OCI-LY7 (cell line): Measurements from ENCODE around the gene OXSR1. TPM values are rescaled to one million over a fixed set of nuclear protein-coding genes. Genes with fewer than 3 reads are reported as not detected.

Source experiments
- BruUV-seq: library from RNA; stranded (reverse); fragments of 400-500 nt; replicated peaks from 2 replicates; lab custom pipeline; 2021; lab: Mats Ljungman, UMichigan
- CTCF ChIA-PET: fragments of 300-600 bp; sonication (Branson Sonifier 250); formaldehyde crosslinking; loops from one replicate; lab custom pipeline; 2022; ENCODE audit warnings: antibody characterized with exemption; ENCODE audit not compliant: unreplicated experiment; lab: Charles Lee
- POLR2A ChIA-PET: fragments of 300-600 bp; sonication (Branson Sonifier 250); formaldehyde crosslinking; loops from one replicate; lab custom pipeline; 2022; ENCODE audit warnings: antibody characterized with exemption; lab: Charles Lee
- DNase-seq: peaks from one replicate; pipeline ENCODE4 v3.0.0-alpha.2; 2015; ENCODE audit warnings: low spot score
- H2AFZ ChIP-seq: fragments of 200-600 bp; sonication (generic), shearing (Covaris generic); 2 replicates; pipeline ENCODE4 v1.6.1; 2014; ENCODE audit warnings: mild to moderate bottlenecking, antibody characterized with exemption, low read length, moderate library complexity
- H3K27ac ChIP-seq: fragments of 200-600 bp; sonication (generic); 2 replicates; pipeline ENCODE4 v1.5.1; 2014; ENCODE audit warnings: mixed run types, low read depth, mild to moderate bottlenecking, moderate library complexity, low read length, inconsistent platforms; ENCODE audit not compliant: poor library complexity, severe bottlenecking
- H3K36me3 ChIP-seq: fragments of 200-600 bp; sonication (generic); 2 replicates; pipeline ENCODE4 v1.6.1; 2014; ENCODE audit warnings: mild to moderate bottlenecking, antibody characterized with exemption, low read length, moderate library complexity, mixed read lengths; ENCODE audit not compliant: insufficient read depth
- H3K4me1 ChIP-seq: fragments of 200-600 bp; sonication (generic); 2 replicates; pipeline ENCODE4 v1.5.1; 2014; ENCODE audit warnings: mild to moderate bottlenecking, low read length; ENCODE audit not compliant: insufficient read depth, poor library complexity, severe bottlenecking
- H3K4me2 ChIP-seq: fragments of 200-600 bp; sonication (generic); 2 replicates; pipeline ENCODE4 v1.6.1; 2014; ENCODE audit warnings: mild to moderate bottlenecking, low read length
- H3K4me3 ChIP-seq: fragments of 200-600 bp; sonication (generic); 2 replicates; pipeline ENCODE4 v1.5.1; 2014; ENCODE audit warnings: mild to moderate bottlenecking, low read depth, low read length; ENCODE audit not compliant: poor library complexity, severe bottlenecking
- H3K79me2 ChIP-seq: fragments of 200-600 bp; sonication (generic); 2 replicates; pipeline ENCODE4 v1.6.1; 2016; ENCODE audit warnings: low read depth, mild to moderate bottlenecking, low read length, moderate library complexity, mixed read lengths; ENCODE audit not compliant: insufficient read depth
- H3K9me2 ChIP-seq: fragments of 200-600 bp; sonication (generic); 2 replicates; pipeline ENCODE4 v1.6.1; 2016; ENCODE audit warnings: mild to moderate bottlenecking, low read length, mixed read lengths; ENCODE audit not compliant: insufficient read depth
- H3K9me3 ChIP-seq: fragments of 200-600 bp; sonication (generic); 2 replicates; pipeline ENCODE4 v1.6.1; 2014; ENCODE audit warnings: mild to moderate bottlenecking, mixed run types, low read length, mixed read lengths
- H4K20me1 ChIP-seq: fragments of 200-600 bp; sonication (generic); 2 replicates; pipeline ENCODE4 v1.6.1; 2014; ENCODE audit warnings: mild to moderate bottlenecking, antibody characterized with exemption, low read length, moderate library complexity, mixed read lengths; ENCODE audit not compliant: insufficient read depth
- EZH2phosphoT487 ChIP-seq: fragments of 200-600 bp; sonication (generic); IDR thresholded peaks from 2 replicates; pipeline ENCODE4 v1.6.1; 2018; ENCODE audit warnings: low read depth, borderline replicate concordance, mild to moderate bottlenecking, mixed run types, antibody characterized with exemption, low read length, moderate library complexity, mixed read lengths
- intact Hi-C: fragments of 100-400 bp; cut with micrococcal nuclease; formaldehyde crosslinking; loops from one replicate; pipeline ENCODE4 v1.10.0; 2022; ENCODE audit not compliant: unreplicated experiment
- total RNA-seq, 2 experiments: library from RNA; depleted of rRNA in 1 of 2; stranded (reverse); fragments of >200 nt in 1 of 2; shearing (Covaris generic) in 1 of 2; gene quantifications; 2 replicates each; pipeline ENCODE4 v1.2.3, GENCODE V29; 2014 to 2022
- TF ChIP-seq, protein P1 (sequence below): fragments of 200-600 bp; sonication (generic); conservative IDR thresholded peaks from 2 replicates; pipeline ENCODE4 v1.5.1; 2014; ENCODE audit warnings: mild to moderate bottlenecking, antibody characterized with exemption, low read length, moderate library complexity, mixed read lengths

The OXSR1 gene
- total RNA-seq, 2 experiments from 2014 or later: 21.4 to 43.7 TPM

DNA sequence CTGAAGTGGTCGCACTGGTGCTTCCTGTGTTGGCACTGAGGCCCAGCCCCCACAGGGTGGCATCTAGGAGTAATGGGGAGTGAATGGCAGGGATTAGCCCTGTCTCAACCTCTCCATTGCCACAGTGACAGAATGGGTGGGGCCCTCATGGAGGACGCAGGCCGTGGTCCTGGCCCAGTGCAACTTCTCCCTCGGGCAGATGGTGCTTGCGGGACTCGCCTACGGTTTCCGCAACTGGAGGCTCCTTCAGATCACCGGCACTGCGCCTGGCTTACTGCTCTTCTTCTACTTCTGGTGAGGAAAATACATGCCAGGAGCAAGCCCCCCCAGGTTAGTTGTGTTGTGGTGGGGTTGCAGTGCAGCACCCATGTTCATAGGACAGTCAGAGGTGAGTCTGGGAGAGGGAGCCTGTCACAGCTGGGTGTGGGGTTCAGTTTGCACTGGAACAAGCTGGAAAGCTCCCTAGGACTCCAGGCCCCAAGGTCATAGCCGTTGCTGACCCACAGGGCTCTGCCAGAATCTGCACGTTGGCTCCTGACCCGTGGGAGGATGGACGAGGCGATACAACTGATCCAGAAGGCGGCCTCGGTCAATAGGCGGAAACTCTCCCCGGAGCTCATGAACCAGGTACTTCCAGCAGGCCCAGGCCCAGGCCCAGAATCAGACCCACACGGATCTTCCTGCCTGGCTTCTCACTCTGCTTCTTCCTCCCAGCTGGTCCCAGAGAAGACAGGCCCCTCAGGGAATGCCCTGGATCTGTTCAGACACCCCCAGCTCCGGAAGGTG, 109.7 kb downstream of the OXSR1 start:
- H4K20me1 ChIP-seq: no peaks in the 10 kb centered on the region
- no TSS peak for BruUV-seq
- H3K27ac ChIP-seq: no peak overlapping the region
- H3K4me3 ChIP-seq: no peak overlapping the region
- H3K4me2 ChIP-seq: no peak overlapping the region
- no peaks in the 10 kb centered on the region for H3K4me1 ChIP-seq
- TF ChIP-seq, protein P1, sequence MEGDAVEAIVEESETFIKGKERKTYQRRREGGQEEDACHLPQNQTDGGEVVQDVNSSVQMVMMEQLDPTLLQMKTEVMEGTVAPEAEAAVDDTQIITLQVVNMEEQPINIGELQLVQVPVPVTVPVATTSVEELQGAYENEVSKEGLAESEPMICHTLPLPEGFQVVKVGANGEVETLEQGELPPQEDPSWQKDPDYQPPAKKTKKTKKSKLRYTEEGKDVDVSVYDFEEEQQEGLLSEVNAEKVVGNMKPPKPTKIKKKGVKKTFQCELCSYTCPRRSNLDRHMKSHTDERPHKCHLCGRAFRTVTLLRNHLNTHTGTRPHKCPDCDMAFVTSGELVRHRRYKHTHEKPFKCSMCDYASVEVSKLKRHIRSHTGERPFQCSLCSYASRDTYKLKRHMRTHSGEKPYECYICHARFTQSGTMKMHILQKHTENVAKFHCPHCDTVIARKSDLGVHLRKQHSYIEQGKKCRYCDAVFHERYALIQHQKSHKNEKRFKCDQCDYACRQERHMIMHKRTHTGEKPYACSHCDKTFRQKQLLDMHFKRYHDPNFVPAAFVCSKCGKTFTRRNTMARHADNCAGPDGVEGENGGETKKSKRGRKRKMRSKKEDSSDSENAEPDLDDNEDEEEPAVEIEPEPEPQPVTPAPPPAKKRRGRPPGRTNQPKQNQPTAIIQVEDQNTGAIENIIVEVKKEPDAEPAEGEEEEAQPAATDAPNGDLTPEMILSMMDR: no peak
- no peak for TF ChIP-seq EZH2phosphoT487
- ChIA-PET POLR2A (no interaction called here), CTCF (no interaction called here)
- no peaks in the 10 kb centered on the region for H3K9me3 ChIP-seq
- H3K36me3 ChIP-seq: no peaks in the 10 kb centered on the region
- intact Hi-C loops: no loop called here
- no peak for DNase-seq
- H3K79me2 ChIP-seq: no peaks in the 10 kb centered on the region
- no peaks in the 10 kb centered on the region for H3K9me2 ChIP-seq
- H2AFZ ChIP-seq: no peak overlapping the region

DNA sequence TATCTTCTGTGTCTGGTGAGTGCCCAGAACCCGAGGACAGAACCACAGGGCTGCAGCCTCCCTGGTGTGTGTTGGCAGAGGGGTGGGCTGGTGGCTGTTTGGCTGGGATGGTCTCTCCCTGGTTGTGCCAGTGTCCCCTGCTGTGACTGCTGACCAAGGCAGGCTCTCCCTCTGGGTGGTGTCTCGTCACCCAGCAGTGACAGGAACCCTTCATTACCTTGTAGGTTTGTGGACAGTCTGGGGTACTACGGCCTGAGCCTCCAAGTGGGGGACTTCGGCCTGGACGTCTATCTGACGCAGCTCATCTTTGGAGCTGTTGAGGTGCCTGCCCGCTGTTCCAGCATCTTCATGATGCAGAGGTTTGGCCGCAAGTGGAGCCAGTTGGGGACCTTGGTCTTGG, 110.3 kb downstream of the OXSR1 start:
- TF ChIP-seq EZH2phosphoT487: no peak
- TF ChIP-seq, protein P1: no peak
- no peak overlapping the region for H3K27ac ChIP-seq
- H3K79me2 ChIP-seq: no peaks in the 10 kb centered on the region
- DNase-seq: no peak
- H3K36me3 ChIP-seq: no peaks in the 10 kb centered on the region
- intact Hi-C loops: no loop called here
- H4K20me1 ChIP-seq: no peaks in the 10 kb centered on the region
- H3K4me1 ChIP-seq: no peaks in the 10 kb centered on the region
- no peaks in the 10 kb centered on the region for H3K9me3 ChIP-seq
- no peaks in the 10 kb centered on the region for H3K9me2 ChIP-seq
- CTCF ChIA-PET: no interaction called here
- no peak overlapping the region for H3K4me2 ChIP-seq
- H3K4me3 ChIP-seq: no peak overlapping the region
- POLR2A ChIA-PET: no interaction called here
- no TSS peak for BruUV-seq
- H2AFZ ChIP-seq: no peak overlapping the region
